Measurements from ENCODE around the gene RRAD. TPM values are rescaled to one million over a fixed set of nuclear protein-coding genes. Genes with fewer than 3 reads are reported as not detected.
"Not testable (repeated sequence)": the region's sequence is repeated elsewhere in the genome, so short reads cannot be mapped to it uniquely, and the experiment has no call there.

The RRAD gene
- total RNA-seq, 1 donor from 2014 or later: 0.24 TPM

DNA sequence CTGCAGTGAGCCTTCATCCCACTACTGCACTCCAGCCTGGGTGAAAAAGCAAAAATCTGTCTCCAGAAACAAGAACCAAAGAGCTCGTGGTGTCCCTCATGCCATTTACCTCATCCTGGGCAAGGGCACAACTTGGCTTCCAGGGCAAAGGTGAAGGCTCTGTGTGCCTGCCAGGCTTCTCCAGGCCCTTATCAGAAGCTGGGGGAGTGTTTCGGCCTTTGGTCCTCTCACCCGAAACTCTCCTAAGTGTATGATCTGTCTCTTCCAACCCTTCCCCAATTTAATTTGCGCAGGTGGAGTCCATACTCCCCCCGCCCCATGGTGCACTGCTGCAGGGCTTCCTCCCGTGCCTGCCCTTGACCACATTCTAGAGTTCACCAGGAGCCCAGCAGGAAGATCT is 11.1 kb upstream of the RRAD start:
- Histone ChIP-seq H4K20me1 (ENCODE audit: low read depth) (peaks cover 19% of the 10 kb centered on the region), H3K27ac (no peak overlapping the region), H2AFZ (replicated peaks) (no peak overlapping the region), H3F3A (ENCODE audit: low read depth) (no peaks in the 10 kb centered on the region), H3K27me3 (peaks cover 9% of the 10 kb centered on the region), H3K79me2 (ENCODE audit: low read depth) (peaks cover 9% of the 10 kb centered on the region), H3K36me3 (no peaks in the 10 kb centered on the region), H3K4me1 (peaks cover 10% of the 10 kb centered on the region), H3K4me3 (no peak overlapping the region), H3K9ac (no peak overlapping the region), H3K4me2 (no peak overlapping the region), H3K9me3 (ENCODE audit: low read depth) (no peaks in the 10 kb centered on the region)
- TF ChIP-seq EZH2phosphoT487 (IDR thresholded peaks at IDR 0.05) (no peak), EZH2 (IDR thresholded peaks at IDR 0.05) (no peak)
- TF ChIP-seq, protein P1, sequence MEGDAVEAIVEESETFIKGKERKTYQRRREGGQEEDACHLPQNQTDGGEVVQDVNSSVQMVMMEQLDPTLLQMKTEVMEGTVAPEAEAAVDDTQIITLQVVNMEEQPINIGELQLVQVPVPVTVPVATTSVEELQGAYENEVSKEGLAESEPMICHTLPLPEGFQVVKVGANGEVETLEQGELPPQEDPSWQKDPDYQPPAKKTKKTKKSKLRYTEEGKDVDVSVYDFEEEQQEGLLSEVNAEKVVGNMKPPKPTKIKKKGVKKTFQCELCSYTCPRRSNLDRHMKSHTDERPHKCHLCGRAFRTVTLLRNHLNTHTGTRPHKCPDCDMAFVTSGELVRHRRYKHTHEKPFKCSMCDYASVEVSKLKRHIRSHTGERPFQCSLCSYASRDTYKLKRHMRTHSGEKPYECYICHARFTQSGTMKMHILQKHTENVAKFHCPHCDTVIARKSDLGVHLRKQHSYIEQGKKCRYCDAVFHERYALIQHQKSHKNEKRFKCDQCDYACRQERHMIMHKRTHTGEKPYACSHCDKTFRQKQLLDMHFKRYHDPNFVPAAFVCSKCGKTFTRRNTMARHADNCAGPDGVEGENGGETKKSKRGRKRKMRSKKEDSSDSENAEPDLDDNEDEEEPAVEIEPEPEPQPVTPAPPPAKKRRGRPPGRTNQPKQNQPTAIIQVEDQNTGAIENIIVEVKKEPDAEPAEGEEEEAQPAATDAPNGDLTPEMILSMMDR (IDR thresholded peaks at IDR 0.05): no peak
- no peaks in the 10 kb centered on the region for H3K9me3 Mint-ChIP-seq
- peaks cover 4% of the 10 kb centered on the region for H3K27me3 Mint-ChIP-seq (ENCODE audit: insufficient read depth, low read depth)
- H3K27ac Mint-ChIP-seq: no peak overlapping the region
- peaks cover 32% of the 10 kb centered on the region for H3K4me1 Mint-ChIP-seq
- DNase-seq (ENCODE audit: low spot score): no peak
- H3K36me3 Mint-ChIP-seq: peaks cover 9% of the 10 kb centered on the region
- H3K4me3 Mint-ChIP-seq: peak overlapping the region; percentile 96

DNA sequence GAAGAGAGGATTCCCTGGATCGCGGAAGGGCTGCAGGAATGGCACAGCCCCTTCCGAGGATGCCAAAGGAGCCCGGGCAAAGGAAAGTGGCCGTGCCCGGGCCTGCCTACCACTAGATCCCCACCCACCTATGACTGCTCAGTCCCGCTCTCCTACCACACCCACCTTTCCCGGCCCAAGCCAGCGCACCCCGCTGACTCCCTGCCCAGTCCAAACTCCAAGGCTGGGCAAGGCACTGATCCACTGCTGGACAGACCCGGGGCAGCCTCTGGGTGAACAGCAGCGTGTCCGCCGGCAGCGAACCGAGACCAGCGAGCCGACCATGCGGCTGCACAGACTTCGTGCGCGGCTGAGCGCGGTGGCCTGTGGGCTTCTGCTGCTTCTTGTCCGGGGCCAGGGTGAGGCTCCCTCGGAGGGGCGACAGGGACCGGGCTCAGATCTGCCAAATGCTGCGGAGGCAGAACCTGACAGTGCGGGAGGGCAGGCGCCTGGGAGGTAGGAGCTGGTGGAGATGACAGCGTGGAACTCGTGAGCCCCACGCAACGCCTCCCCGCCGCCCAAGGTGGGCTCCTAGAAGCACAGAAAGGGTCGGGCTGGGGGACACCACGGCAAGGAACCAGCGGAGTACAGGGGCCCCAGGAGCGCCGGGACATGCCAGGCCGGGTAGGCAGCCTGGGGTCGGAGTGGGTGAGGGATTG is 10.1 kb upstream of the RRAD start, which contains the start of gene CES2:
TSS of gene CES2 (plus strand) at position 203 of the 698 bp plus-strand sequence. CDS start at position 323, 120 bp downstream.
- Histone ChIP-seq H3K9me3 (ENCODE audit: low read depth) (no peaks in the 10 kb centered on the region), H3K27ac (no peak within 1 kb of the TSS), H3K27me3 (peaks cover 9% of the 10 kb centered on the region), H3K79me2 (ENCODE audit: low read depth) (peaks cover 9% of the 10 kb centered on the region), H3K4me3 (peak within 1 kb of the TSS; percentile 85), H3F3A (ENCODE audit: low read depth) (no peaks in the 10 kb centered on the region), H2AFZ (replicated peaks) (peak within 1 kb of the TSS; percentile 90), H3K4me2 (peak within 1 kb of the TSS; percentile 93), H3K4me1 (peaks cover 10% of the 10 kb centered on the region), H3K36me3 (no peaks in the 10 kb centered on the region), H3K9ac (peak within 1 kb of the TSS; percentile 76), H4K20me1 (ENCODE audit: low read depth) (peaks cover 19% of the 10 kb centered on the region)
- peaks cover 32% of the 10 kb centered on the region for H3K4me1 Mint-ChIP-seq
- H3K4me3 Mint-ChIP-seq: peak within 1 kb of the TSS; percentile 96
- peak within 1 kb of the TSS; percentile 82 for H3K27ac Mint-ChIP-seq
- peaks cover 9% of the 10 kb centered on the region for H3K36me3 Mint-ChIP-seq
- DNase-seq (ENCODE audit: low spot score): no peak
- TF ChIP-seq, protein P1 (IDR thresholded peaks at IDR 0.05): no peak
- TF ChIP-seq EZH2 (IDR thresholded peaks at IDR 0.05) (no peak), EZH2phosphoT487 (IDR thresholded peaks at IDR 0.05) (no peak)
- H3K27me3 Mint-ChIP-seq (ENCODE audit: insufficient read depth, low read depth): peaks cover 4% of the 10 kb centered on the region
- no peaks in the 10 kb centered on the region for H3K9me3 Mint-ChIP-seq

GRCh38 chr16:66934839-66935313 is 9.5 kb upstream of the RRAD start:
- H3K27ac ChIP-seq; H3K27me3 ChIP-seq; H3K9me3 ChIP-seq (ENCODE audit: low read depth); H3K27me3 Mint-ChIP-seq (ENCODE audit: insufficient read depth, low read depth); DNase-seq (ENCODE audit: low spot score); H3K36me3 Mint-ChIP-seq; H3F3A ChIP-seq (ENCODE audit: low read depth); H3K79me2 ChIP-seq (ENCODE audit: low read depth); H3K9me3 Mint-ChIP-seq; H3K36me3 ChIP-seq: not testable (repeated sequence)
- H3K4me3 Mint-ChIP-seq: peak overlapping the region; percentile 96
- peaks cover 32% of the 10 kb centered on the region for H3K4me1 Mint-ChIP-seq
- peak overlapping the region; percentile 85 for H3K4me3 ChIP-seq
- peaks cover 10% of the 10 kb centered on the region for H3K4me1 ChIP-seq
- peak overlapping the region; percentile 90 for H2AFZ ChIP-seq (replicated peaks)
- H3K4me2 ChIP-seq: peak overlapping the region; percentile 93
- H4K20me1 ChIP-seq (ENCODE audit: low read depth): peaks cover 19% of the 10 kb centered on the region
- H3K9ac ChIP-seq: peak overlapping the region; percentile 76
- peak overlapping the region; percentile 82 for H3K27ac Mint-ChIP-seq

All from neural progenitor cell (in vitro differentiated cells).